Fibroblast of pulmonary artery (primary cell): ENCODE measurements around the gene PPA2.

ENCODE experiments used
- DNase-seq: peaks from one replicate; pipeline ENCODE4 v3.0.0-alpha.2; 2010; ENCODE audit warnings: low read depth
- H3K4me3 ChIP-seq: replicated peaks from 2 replicates; pipeline ENCODE4 v1.5.1; 2011; ENCODE audit warnings: low read depth, mild to moderate bottlenecking, control low read depth, low read length, moderate library complexity
- CTCF ChIP-seq: IDR thresholded peaks from 2 replicates; pipeline ENCODE4 v1.5.1; 2011; ENCODE audit warnings: mild to moderate bottlenecking, control low read depth, low read length, inconsistent platforms; ENCODE audit errors: missing control alignments

PPA2 gene

DNA sequence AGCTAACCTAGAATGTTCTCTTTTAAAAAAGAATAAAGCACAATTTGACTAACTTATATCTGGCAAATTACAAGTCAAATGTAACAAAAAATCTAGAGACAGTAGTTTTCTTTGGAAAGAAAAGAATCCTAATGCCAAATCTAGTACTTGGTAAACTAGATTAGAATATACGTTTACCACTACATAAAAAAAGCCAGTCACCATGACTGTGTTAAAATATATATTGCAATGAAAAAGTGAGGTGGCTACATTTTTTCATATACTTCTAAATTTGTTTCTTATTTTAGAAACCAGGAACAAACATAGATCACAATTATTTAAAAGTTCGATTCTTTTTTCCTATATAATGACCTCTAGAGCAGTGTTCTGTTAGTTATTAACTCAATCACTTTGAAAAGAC, 29.6 kb upstream of the PPA2 start:
- no peak for TF ChIP-seq CTCF
- no peak for DNase-seq
- no peak overlapping the region for H3K4me3 ChIP-seq

GRCh38 chr4:105496899-105497298, 23.0 kb upstream of the PPA2 start:
- DNase-seq = no peak
- no peak for TF ChIP-seq CTCF
- no peak overlapping the region for H3K4me3 ChIP-seq

DNA sequence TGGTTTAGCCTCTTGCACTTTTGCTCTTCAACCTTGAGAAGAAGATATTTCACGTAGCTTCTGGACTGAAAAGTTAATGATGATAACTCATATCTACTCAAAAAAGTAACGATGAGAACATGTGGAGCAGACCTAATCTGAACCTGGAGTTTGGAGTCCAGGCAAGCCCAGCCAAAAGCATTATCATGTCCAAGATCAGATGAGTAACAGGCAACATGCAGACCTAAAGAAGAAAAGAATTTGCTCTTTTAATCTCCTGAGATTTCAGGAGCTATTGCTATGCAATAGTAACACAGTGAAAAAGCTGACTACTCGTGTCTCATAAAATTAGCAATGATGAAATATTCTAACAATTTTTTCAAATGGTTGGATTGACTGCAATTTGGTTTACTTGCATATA, 21.8 kb upstream of the PPA2 start:
- H3K4me3 ChIP-seq = no peak overlapping the region
- TF ChIP-seq CTCF = no peak
- no peak for DNase-seq

- no peak for TF ChIP-seq CTCF
- no peak for DNase-seq
- no peak overlapping the region for H3K4me3 ChIP-seq
Measured at GRCh38 chr4:105490523-105490922, 16.7 kb upstream of the PPA2 start.

DNA sequence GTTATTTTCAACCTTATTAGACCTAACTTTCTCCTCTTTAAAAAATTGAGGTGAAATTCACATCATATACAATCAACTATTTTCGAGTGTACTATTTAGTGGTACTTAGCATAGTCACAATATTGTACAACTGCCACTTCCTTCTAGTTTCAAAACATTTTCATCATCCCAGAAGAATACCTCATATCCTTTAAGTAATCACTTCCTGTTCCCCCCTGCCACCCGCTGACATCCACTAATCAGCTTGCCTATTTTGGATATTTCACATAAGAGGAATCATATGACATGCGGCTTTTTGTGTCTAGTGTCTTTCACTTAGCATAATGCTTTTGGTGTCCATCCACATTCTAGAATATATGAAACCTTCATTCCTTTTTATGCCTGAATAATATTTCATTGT, 10.0 kb upstream of the PPA2 start:
- H3K4me3 ChIP-seq = no peak overlapping the region
- DNase-seq = no peak
- TF ChIP-seq CTCF = no peak

DNA sequence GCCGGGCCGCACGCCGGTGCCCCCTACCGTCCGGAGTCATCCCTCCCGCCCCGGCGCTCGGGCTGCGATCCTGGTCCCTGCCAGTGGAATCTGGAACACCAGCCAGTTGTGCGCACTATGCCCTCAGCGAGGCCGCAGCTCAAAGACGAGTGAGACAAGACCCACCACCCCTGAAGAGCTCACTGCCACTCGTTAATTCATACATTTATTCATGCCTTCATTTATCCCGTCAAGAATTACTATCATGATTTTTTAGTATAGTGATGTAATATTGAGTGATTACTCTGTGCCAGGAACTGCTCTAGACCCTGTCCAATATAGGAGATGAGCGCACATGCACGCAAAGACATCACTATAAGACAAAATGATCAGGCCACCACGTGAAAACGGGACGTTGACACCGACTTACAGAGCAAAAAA, 247 bp upstream of the PPA2 start:
- peak; percentile 67 for TF ChIP-seq CTCF
- peak overlapping the region; percentile 98 for H3K4me3 ChIP-seq
- peak; percentile 88 for DNase-seq

DNA sequence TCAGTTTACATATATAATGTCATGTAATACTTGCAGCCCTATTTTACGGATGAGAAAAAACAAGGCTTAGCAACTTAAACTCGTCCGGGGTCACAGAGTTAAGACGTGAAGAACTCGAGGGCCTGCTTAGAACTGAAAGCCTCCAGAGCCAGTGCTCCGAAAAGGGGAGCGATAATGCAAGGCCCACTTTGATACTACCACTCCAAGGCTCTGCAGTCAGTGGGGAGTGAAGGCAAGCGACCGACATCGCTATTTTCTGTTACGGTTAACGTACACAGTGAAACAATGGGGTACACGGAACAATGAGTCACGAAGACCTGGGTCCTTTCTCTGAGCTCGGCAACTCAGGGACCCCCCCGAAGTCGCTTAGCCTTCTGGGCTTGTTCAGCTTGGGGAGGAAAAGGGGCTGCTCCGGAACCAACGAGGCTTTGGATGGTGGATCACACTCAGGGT, 965 bp downstream of the PPA2 start:
- H3K4me3 ChIP-seq = peak overlapping the region; percentile 98
- DNase-seq = no peak
- no peak for TF ChIP-seq CTCF
